ENCODE data around the gene MEF2C. TPM values are rescaled to one million over a fixed set of nuclear protein-coding genes. Genes with fewer than 3 reads are reported as not detected.
"Not testable (repeated sequence)": the region's sequence is repeated elsewhere in the genome, so short reads cannot be mapped to it uniquely, and the experiment has no call there.

The MEF2C gene
- total RNA-seq, 2 donors from 2014 or later, result 13.9 to 44.0 TPM

DNA sequence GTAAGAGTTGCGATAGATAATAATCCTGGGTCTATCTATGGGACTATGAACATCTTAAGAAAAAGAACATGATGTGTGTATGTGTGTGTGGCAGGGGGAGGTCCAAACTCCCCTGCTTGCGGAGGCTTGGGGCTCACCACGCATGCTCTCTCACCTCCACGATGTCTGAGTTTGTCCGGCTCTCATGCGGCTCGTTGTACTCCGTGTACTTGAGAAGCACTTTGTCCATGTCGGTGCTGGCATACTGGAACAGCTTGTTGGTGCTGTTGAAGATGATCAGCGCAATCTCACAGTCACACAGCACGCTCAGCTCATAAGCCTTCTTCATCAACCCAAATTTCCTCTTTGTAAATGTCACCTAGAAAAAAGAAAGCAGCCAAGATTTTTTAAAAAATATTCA lies 78.5 kb downstream of the MEF2C start:
- WGBS, result 94% methylated on average over 11 of the region's 11 CpGs
- TF ChIP-seq POLR2A (IDR thresholded peaks at IDR 0.05) (no peak), POLR2AphosphoS5 (IDR thresholded peaks at IDR 0.05) (no peak)
- TF ChIP-seq, protein P1, sequence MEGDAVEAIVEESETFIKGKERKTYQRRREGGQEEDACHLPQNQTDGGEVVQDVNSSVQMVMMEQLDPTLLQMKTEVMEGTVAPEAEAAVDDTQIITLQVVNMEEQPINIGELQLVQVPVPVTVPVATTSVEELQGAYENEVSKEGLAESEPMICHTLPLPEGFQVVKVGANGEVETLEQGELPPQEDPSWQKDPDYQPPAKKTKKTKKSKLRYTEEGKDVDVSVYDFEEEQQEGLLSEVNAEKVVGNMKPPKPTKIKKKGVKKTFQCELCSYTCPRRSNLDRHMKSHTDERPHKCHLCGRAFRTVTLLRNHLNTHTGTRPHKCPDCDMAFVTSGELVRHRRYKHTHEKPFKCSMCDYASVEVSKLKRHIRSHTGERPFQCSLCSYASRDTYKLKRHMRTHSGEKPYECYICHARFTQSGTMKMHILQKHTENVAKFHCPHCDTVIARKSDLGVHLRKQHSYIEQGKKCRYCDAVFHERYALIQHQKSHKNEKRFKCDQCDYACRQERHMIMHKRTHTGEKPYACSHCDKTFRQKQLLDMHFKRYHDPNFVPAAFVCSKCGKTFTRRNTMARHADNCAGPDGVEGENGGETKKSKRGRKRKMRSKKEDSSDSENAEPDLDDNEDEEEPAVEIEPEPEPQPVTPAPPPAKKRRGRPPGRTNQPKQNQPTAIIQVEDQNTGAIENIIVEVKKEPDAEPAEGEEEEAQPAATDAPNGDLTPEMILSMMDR (IDR thresholded peaks at IDR 0.05), result no peak
- H3K4me1 ChIP-seq (replicated peaks), result no peaks in the 10 kb centered on the region
- no peaks in the 10 kb centered on the region for H3K36me3 ChIP-seq
- H3K4me3 ChIP-seq, result no peak overlapping the region
- no peaks in the 10 kb centered on the region for H3K9me3 ChIP-seq
- intact Hi-C loops (cut with DNase I), result no loop called here
- H3K27me3 ChIP-seq (replicated peaks; ENCODE audit: insufficient read depth), result no peaks in the 10 kb centered on the region
- no peak overlapping the region for H3K27ac ChIP-seq
- no peak for DNase-seq (ENCODE audit: low spot score)

DNA sequence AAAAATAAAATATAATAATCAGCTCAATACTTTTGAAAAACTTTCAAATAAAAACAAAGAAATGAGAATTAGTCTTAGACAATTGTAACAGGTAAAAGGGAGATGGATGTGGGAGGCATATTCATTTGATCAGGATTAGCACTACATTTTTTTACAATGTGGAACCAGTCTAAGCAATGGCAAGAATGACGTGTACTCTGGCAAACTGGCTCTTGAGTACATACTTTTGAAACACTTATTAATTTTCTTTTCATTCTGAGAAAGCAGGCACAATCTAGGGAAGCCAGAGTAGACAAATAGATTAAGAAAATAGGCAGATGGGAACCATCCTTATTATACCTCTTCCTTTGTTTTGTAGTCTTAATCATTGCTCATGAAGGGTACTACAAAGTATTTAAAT lies 79.7 kb downstream of the MEF2C start:
- Histone ChIP-seq H3K4me1 (replicated peaks) (no peaks in the 10 kb centered on the region), H3K27ac (no peak overlapping the region), H3K27me3 (replicated peaks; ENCODE audit: insufficient read depth) (no peaks in the 10 kb centered on the region), H3K4me3 (no peak overlapping the region), H3K9me3 (no peaks in the 10 kb centered on the region), H3K36me3 (no peaks in the 10 kb centered on the region)
- 42% methylated on average over 1 of the region's 1 CpG for WGBS
- intact Hi-C loops (cut with DNase I), result no loop called here
- DNase-seq (ENCODE audit: low spot score), result no peak
- TF ChIP-seq, protein P1 (IDR thresholded peaks at IDR 0.05), result no peak
- TF ChIP-seq POLR2AphosphoS5 (IDR thresholded peaks at IDR 0.05) (no peak), POLR2A (IDR thresholded peaks at IDR 0.05) (no peak)

DNA sequence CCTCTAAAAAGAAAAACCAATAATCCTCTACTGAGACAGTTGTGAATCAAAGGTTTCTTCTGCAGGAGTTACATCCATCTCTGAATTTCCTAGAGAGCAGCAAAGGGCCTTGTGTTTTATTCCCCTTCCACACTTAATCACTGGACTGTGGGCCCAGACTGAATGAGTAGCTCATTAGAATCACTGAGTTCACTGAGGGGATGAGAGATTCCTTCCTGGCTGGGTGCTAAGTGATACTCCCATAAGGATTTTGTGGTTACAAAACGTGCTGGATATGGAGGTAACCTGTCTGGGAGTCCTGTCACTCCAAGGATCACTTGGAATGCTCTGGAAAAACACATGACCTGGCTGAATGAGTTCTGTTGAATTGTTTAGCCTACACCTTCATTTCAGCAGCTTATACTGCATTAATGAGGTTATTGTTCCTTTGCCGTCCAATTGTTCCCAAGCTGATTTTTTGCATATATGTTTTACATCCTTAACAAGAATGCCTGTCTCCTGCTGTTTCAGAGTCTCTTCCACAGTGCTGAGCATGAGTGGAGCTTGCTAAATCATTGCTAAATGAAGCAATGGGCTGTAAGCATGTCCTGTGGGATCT lies 82.9 kb downstream of the MEF2C start:
- H3K27ac ChIP-seq, result no peak overlapping the region
- no peaks in the 10 kb centered on the region for H3K27me3 ChIP-seq (replicated peaks; ENCODE audit: insufficient read depth)
- 74% methylated on average over 2 of the region's 2 CpGs for WGBS
- intact Hi-C loops (cut with DNase I), result no loop called here
- DNase-seq (ENCODE audit: low spot score), result no peak
- H3K9me3 ChIP-seq, result no peaks in the 10 kb centered on the region
- no peaks in the 10 kb centered on the region for H3K36me3 ChIP-seq
- TF ChIP-seq, protein P1 (IDR thresholded peaks at IDR 0.05), result no peak
- no peak for TF ChIP-seq POLR2AphosphoS5 (IDR thresholded peaks at IDR 0.05)
- no peak overlapping the region for H3K4me3 ChIP-seq
- no peaks in the 10 kb centered on the region for H3K4me1 ChIP-seq (replicated peaks)

DNA sequence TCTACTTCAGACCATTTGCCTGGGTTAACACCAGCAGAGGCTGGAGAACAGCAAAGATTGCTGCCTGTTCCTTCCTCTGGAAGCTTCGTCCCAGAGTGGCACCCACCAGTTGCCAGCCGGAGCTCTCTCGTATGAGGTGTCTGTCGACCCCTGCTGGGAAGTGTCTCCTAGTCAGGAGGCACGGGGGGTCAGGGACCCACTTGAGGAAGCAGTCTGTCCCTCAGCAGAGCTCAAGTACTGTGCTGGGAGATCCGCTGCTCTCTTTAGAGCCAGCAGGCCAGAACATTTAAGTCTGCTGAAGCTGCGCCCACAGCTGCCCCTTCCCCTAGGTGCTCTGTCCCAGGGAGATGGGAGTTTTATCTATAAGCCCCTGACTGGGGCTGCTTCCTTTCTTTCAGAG lies 84.1 kb downstream of the MEF2C start:
- H3K4me1 ChIP-seq (replicated peaks); H3K9me3 ChIP-seq; DNase-seq (ENCODE audit: low spot score); intact Hi-C loops (cut with DNase I); H3K36me3 ChIP-seq; H3K27ac ChIP-seq; H3K27me3 ChIP-seq (replicated peaks; ENCODE audit: insufficient read depth); H3K4me3 ChIP-seq: not testable (repeated sequence)
- WGBS, result 94% methylated on average over 7 of the region's 7 CpGs

DNA sequence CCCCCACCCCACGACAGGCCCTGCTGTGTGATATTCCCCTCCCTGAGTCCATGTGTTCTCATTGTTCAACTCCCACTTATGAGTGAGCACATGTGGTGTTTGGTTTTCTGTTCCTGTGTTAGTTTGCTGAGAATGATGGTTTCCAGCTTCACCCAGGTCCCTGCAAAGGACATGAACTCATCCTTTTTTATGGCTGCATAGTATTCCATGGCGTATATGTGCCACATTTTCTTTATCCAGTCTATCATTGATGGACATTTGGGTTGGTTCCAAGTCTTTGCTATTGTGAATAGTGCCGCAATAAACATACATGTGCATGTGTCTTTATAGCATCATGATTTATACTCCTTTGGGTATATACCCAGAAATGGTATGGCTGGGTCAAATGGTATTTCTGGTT lies 89.2 kb downstream of the MEF2C start:
- DNase-seq (ENCODE audit: low spot score); intact Hi-C loops (cut with DNase I); H3K4me1 ChIP-seq (replicated peaks); H3K27me3 ChIP-seq (replicated peaks; ENCODE audit: insufficient read depth); H3K36me3 ChIP-seq; H3K4me3 ChIP-seq; H3K27ac ChIP-seq; H3K9me3 ChIP-seq: not testable (repeated sequence)
- 96% methylated on average over 3 of the region's 3 CpGs for WGBS

DNA sequence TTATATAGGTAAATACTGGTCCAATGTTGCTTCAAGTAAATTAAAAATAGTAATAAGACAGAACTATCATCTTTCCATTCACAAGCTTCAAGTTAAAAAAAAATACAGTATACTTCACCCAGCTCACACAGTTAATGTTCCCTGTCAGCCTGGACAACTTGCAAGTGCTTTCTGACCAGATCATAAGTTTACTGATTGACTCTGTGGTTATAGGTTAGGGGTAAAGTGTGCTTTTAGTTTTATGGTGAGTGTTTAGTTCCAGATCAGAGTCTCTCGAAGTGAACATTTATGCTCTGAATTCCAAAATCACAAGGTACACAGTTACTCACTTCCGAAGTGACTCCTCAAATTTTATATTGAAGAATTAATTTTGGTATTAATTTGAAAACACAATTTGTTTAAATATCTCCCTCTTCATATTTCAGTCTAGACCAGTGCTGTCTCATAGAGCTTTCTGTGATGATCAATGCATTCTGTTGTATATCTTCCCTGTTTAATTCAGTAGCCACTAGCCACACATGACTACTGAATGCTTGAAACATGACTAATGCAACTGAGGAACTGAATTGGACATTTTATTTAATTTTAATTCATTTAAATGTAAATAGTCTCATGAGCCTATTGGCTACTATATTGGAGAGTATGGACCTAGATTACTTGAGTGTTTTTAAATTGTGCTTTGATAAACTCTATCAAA lies 90.7 kb downstream of the MEF2C start:
- Histone ChIP-seq H3K27me3 (replicated peaks; ENCODE audit: insufficient read depth) (no peaks in the 10 kb centered on the region), H3K4me3 (no peak overlapping the region), H3K36me3 (no peaks in the 10 kb centered on the region), H3K4me1 (replicated peaks) (no peaks in the 10 kb centered on the region), H3K9me3 (no peaks in the 10 kb centered on the region), H3K27ac (no peak overlapping the region)
- intact Hi-C loops (cut with DNase I), result no loop called here
- no peak for TF ChIP-seq POLR2A (IDR thresholded peaks at IDR 0.05)
- TF ChIP-seq POLR2AphosphoS5 (IDR thresholded peaks at IDR 0.05), result no peak
- TF ChIP-seq, protein P1 (IDR thresholded peaks at IDR 0.05), result no peak
- DNase-seq (ENCODE audit: low spot score), result no peak
- WGBS, result 60% methylated on average over 2 of the region's 2 CpGs
